HepG2 (cell line): ENCODE measurements around the gene FGF16.

Source experiments
- GTF2F1 ChIP-seq: fragments of 150-350 bp; IDR thresholded peaks from 2 replicates; pipeline ENCODE4 v1.6.1; 2014; ENCODE audit warnings: low read length
- MAX ChIP-seq: IDR thresholded peaks from 2 replicates; pipeline ENCODE4 v1.6.1; 2012; ENCODE audit warnings: inconsistent platforms
- TP53 ChIP-seq: sonication (generic); formaldehyde crosslinking; conservative IDR thresholded peaks from 2 replicates; pipeline ENCODE4 v1.4.0; 2020; ENCODE audit warnings: missing genetic modification reagents
- U2AF2 ChIP-seq: fragments of 200-400 bp; formaldehyde crosslinking; IDR thresholded peaks from 2 replicates; pipeline ENCODE4 v1.6.1; 2017; ENCODE audit warnings: low read depth, mild to moderate bottlenecking, low read length

GRCh38 chrX:77455437-77455836, 8.2 kb downstream of the FGF16 start:
- TF ChIP-seq TP53 (no peak), GTF2F1 (no peak), MAX (no peak), U2AF2 (no peak)
